ENCODE data around the gene KIFAP3.

DNA sequence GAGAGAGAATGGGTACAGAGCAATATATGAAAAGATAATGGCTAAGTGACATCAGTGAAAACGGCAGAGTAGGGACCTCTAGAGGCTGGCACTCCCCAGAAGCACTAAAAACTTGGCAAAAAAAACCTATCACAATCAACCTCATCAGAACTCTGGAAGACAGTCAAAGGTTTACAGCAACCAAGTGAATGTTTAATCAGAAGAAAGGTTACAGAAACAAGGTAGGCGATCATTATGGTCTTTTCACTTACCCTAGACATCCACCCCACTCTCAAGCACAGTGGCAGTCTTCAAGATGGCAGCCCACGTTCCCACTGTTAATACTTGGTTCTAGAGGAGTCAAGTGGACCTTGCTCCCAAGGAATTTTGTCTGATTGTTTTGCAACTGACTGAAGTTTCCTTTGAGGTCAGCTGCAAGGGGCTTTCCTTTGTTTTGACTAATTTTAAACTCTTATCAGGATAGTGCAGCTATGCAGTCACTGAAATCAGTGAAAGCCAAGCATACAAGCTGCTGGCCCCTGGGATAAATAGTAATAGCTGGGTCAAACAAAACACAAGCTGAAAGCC lies 7.2 kb downstream of the KIFAP3 start:
- TF ChIP-seq, protein P1, sequence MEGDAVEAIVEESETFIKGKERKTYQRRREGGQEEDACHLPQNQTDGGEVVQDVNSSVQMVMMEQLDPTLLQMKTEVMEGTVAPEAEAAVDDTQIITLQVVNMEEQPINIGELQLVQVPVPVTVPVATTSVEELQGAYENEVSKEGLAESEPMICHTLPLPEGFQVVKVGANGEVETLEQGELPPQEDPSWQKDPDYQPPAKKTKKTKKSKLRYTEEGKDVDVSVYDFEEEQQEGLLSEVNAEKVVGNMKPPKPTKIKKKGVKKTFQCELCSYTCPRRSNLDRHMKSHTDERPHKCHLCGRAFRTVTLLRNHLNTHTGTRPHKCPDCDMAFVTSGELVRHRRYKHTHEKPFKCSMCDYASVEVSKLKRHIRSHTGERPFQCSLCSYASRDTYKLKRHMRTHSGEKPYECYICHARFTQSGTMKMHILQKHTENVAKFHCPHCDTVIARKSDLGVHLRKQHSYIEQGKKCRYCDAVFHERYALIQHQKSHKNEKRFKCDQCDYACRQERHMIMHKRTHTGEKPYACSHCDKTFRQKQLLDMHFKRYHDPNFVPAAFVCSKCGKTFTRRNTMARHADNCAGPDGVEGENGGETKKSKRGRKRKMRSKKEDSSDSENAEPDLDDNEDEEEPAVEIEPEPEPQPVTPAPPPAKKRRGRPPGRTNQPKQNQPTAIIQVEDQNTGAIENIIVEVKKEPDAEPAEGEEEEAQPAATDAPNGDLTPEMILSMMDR (IDR thresholded peaks at IDR 0.05; ENCODE audit: low read depth, low read length, poor library complexity, severe bottlenecking): no peak
- no peak for TF ChIP-seq EZH2phosphoT487 (IDR thresholded peaks at IDR 0.05; ENCODE audit: borderline replicate concordance, low read length)
